Stimulated activated CD8-positive, alpha-beta memory T cell treated with anti-CD3 and anti-CD28 coated beads, Interleukin-12 subunit alpha, Interleukin-12 subunit beta, amount 100 ng/mL, for 1 hour (primary cell): ENCODE measurements around the gene AFF3.

Experiments used
- DNase-seq: peaks from one replicate; pipeline ENCODE4 v3.0.0-alpha.2; 2020; ENCODE audit warnings: low read depth

AFF3 gene

DNA sequence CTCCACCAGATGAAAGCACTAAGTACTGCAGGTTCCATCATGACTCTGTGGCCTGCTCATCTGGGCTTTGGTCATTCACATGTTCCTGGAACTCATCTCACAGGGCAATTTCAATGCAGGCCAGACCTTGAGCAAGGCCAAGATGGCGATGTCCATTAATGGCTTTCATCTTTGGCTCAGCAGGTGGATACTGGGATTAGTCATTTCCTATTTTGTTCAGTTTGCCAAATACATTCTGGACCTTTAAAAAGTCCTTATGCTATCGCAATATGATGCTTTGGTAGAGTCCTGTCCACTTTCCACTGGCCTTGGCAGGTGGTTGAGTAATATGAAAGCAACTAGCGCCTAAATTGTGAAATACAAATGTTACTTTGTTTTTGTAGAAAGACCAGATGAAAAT lies 482.5 kb downstream of the AFF3 start:
- no peak for DNase-seq

DNA sequence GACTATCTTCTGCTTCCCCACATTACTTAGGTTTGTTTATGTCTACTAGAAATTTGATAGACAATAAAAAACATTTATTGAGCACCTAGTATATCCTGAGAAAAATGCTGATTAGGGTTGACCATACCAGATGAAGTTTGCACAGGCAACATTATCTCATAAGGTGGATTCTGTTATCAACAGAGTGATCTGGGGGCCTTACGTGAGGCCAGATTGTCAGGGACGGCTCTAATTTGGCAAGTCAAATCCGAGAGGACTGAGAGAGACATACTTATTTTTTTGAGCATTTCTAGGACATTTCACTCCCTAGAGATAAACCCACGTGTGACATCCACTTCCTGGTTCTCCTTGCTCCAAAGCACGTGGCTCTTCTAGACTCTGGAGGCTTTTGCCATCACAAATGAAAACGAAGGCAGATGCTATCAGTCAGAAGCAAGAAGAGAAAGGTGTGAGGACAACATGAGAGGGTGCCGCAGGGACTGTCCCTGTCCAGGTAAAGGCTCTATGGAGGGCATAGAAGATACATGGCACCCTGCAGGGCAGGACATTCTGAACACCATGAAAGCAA lies 484.6 kb downstream of the AFF3 start:
- DNase-seq = no peak

DNA sequence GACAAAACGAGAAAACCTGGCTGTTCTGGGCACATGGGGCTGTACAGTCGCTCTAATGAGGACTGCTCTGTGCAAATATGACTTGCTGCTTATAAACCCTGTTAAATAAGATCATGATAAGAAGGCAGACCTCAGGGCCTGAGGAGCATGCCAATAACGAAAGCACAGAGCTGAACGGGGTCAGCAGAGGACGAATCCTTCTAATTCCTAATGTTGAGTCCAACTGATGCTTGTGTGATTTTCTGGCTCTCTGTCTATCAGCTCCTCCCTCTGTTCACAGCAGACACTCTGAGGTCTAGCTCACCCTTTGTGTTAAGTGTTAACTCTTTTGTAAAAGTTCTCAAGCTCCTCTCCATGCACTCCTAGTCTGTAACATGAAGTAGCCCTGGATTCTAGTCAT lies 485.4 kb downstream of the AFF3 start:
- no peak for DNase-seq

GRCh38 chr2:99653433-99653832 lies 489.0 kb downstream of the AFF3 start:
- DNase-seq = no peak

DNA sequence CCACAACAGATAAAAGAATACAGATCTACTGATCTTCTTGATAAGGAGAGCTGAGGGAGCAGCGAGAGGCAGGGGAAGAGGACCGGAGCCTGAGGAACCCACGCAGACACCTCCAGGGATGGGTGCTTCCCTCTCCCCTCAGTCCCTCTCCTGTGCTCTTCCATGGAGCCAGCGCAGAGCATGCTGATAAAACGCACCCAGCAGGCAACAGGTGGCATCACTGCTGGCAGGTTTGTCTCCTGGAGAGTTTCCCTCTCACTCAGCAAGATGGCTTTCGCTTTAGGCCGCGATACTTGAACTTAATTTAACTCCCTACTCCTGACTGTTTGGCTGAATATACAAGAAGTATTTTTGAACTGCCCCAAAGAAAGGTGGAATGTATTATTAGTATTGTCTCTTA lies 489.5 kb downstream of the AFF3 start:
- DNase-seq = no peak

DNA sequence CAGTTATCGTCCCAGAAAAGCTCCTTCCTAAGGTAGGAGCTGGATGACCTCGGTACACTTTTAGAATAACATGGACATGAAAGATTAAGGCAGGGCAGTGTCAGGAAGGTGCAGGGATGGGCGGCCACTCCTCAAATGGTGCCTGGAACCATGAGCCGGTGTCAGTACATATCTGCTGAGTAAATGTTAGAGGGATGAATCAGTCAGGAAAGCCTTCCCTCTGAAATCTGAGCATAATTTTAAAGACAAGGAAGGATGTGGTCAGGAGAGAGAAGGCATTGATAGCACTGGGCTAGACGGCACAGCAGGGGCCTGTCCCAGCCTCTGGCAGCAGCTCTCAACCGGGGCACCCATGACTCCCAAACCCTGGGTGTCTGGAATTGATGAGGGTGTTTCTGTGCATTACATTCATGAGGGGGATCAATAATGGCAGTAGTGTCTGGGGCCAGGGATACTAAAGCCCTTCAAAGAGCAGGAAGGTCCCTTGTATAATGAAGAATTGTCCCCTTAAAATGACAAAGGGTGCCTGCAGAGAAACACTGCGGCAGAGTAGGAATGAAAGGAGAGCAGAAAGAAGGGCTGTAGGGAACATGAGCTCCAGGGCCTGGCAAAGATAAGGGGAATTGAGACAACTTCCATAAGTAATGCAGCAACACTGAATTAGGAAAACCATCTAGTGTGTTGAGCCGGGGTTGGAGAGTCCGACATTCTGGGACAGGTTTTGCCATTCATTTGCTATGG lies 490.3 kb downstream of the AFF3 start:
- DNase-seq = no peak

- DNase-seq = no peak
Measured at GRCh38 chr2:99648906-99649789, 493.2 kb downstream of the AFF3 start.

DNA sequence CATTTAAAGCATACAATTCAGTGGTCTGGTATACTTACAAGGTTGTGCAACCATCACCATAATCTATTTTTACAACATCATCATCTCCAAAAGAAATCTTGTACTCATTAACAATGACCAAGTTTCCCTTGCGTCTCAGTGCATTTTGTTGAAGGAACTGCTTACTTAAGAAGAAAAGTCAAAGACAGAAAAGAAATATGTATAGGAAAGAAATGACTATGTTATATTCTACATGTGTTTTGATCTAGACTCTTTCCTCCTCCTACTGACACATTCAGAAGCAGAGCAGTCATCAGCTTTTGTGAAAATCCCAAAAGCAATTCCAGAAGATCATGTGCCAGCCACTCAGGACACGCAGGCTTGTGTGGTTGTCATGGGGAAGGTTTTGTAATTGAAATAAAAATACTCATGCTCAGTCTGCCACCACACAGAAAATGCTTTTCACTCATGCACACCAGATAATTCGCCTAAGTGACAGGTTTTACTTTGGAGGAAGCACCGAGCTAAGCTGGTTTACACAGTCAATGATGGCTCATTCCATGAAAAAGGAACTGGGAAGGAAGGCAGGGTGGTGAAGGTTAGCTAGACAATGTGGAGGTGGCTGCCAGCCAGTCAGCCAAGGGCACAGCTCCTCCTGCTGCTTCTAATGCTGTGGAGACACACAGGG lies 494.1 kb downstream of the AFF3 start:
- DNase-seq = no peak

GRCh38 chr2:99645960-99646359 lies 496.4 kb downstream of the AFF3 start:
- no peak for DNase-seq

DNA sequence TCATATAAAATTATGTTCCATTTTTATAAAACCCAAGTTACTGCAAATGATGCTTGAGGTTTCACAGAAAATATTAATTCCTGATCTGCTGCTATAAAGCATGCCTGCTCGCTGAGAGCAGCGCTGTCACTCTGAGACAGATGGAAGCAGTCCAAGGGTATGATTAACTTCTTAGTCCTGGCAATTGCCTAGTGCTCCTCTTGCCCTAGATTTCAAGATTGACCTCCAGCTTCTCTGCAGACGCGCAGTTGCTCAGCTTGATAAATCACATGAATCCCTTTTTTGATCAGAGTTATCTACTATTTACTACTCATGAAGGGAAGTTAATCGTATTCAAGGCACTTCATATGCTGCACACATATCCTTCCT lies 498.0 kb downstream of the AFF3 start:
- DNase-seq = no peak

- no peak for DNase-seq
Measured at GRCh38 chr2:99643787-99644418, 498.5 kb downstream of the AFF3 start.

DNA sequence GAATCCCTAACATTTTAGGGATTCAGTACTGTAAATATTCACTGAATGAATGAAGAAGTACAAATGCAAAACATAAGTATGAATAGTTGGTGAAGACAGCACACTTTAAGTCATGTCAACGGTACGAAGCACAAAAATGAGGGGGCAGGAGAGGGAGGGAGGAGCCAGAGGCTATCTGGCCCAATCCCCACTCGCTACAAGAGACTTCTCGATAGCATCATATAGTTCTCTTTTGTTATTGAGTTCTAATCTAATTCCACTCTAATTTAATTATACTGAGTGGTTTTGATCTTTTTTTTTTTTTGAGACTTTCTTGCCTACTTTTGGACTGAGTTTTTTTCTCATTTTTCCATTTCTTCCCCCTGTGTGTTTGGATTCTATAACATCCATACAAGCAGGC lies 500.4 kb downstream of the AFF3 start:
- DNase-seq = no peak

GRCh38 chr2:99640635-99641151 lies 501.7 kb downstream of the AFF3 start:
- no peak for DNase-seq

- DNase-seq = no peak
Measured at GRCh38 chr2:99638791-99639190, 503.6 kb downstream of the AFF3 start.

- no peak for DNase-seq
Measured at GRCh38 chr2:99637159-99637697, 505.2 kb downstream of the AFF3 start.

GRCh38 chr2:99636144-99637034 lies 506.0 kb downstream of the AFF3 start:
- no peak for DNase-seq

- no peak for DNase-seq
Measured at GRCh38 chr2:99635710-99636109, 506.7 kb downstream of the AFF3 start.

- no peak for DNase-seq
Measured at GRCh38 chr2:99634234-99634633, 508.2 kb downstream of the AFF3 start.

DNA sequence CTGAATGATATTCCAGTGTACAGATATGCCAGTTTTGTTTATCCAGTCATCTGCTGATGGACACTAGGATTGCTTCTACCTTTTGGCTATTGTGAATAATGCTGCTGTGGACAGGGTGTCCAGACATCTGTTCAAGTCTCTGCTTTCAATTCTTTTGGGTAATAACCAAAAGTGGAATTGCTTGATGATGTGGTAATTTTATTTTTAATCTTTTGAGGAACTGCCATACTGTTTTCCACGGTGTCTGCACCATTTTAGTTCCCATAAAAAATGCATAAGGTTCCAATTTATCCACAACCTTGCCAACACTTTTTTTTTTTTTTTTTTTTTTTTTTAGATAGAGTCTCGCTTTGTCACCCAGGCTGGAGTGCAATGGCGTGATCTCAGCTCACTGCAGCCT lies 510.7 kb downstream of the AFF3 start:
- no peak for DNase-seq

DNA sequence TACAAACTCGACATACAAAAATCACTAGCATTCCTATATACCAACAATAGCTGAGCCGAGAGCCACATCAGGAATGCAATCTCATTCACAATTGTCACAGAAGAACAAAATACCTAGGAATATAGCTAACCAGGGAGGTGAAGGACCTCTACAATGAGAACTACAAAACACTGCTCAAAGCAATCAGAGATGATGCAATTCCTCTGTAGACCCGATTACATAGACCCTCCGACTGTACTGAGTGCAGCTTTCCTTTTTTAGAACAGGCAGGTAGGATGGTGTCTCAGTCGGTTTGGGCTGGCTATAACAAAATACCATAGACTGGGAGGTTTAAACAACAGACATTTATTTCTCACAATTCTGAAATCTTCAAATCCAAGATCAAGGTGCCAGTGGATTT lies 513.1 kb downstream of the AFF3 start:
- no peak for DNase-seq

DNA sequence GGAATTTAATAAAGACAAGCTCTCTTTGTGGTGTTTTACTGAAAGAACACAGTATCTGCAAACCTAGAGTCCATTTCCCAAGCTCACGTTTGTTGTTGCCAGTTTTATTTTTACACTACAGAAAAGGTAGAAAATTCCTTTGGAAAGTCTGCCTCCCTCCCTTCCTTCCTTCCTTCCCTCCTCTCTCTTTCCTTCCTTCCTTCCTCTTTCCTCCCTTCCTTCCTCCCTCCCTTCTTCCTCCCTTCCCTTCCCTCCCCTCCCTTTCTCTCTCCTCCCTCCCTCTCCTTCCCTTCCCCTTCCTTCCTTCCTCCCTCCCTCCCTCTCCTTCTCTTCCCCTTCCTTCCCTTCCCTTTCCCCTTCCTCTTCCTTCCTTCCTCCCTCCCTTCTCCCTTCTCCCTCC lies 516.2 kb downstream of the AFF3 start:
- DNase-seq = no peak
